GM10847 (cell line): ENCODE results near the gene CHD3.

Experiments
- POLR2A ChIP-seq: IDR thresholded peaks from 2 replicates; pipeline ENCODE4 v1.6.1; 2011; ENCODE audit not compliant: insufficient read length; ENCODE audit errors: extremely low read depth

The CHD3 gene

GRCh38 chr17:7855660-7856010, 33.0 kb upstream of the CHD3 start:
- no peak for TF ChIP-seq POLR2A

- TF ChIP-seq POLR2A: no peak
Measured at GRCh38 chr17:7856011-7856810, 32.4 kb upstream of the CHD3 start.

- peak; percentile 29 for TF ChIP-seq POLR2A
Measured at GRCh38 chr17:7856811-7857712, 31.5 kb upstream of the CHD3 start, which contains the start of gene NAA38. NAA38 (minus strand) TSS chr17:7857559; CDS start chr17:7857463, 96 bp downstream.

GRCh38 chr17:7857713-7858521, 30.7 kb upstream of the CHD3 start, which contains the start of gene CYB5D1:
CYB5D1 (plus strand) TSS chr17:7858003; CDS start chr17:7858135, 132 bp downstream.
- TF ChIP-seq POLR2A: no peak

GRCh38 chr17:7858522-7858810, 30.1 kb upstream of the CHD3 start:
- TF ChIP-seq POLR2A: no peak

- no peak for TF ChIP-seq POLR2A
Measured at GRCh38 chr17:7859028-7859427, 29.6 kb upstream of the CHD3 start.

- TF ChIP-seq POLR2A: no peak
Measured at GRCh38 chr17:7862692-7863437, 25.7 kb upstream of the CHD3 start.

- no peak for TF ChIP-seq POLR2A
Measured at GRCh38 chr17:7864995-7865650, 23.5 kb upstream of the CHD3 start.

GRCh38 chr17:7867881-7868329, 20.7 kb upstream of the CHD3 start:
- TF ChIP-seq POLR2A: no peak

- TF ChIP-seq POLR2A: no peak
Measured at GRCh38 chr17:7873051-7873450, 15.5 kb upstream of the CHD3 start.

- TF ChIP-seq POLR2A: no peak
Measured at GRCh38 chr17:7875804-7876370, 12.7 kb upstream of the CHD3 start.

GRCh38 chr17:7878234-7878633, 10.4 kb upstream of the CHD3 start:
- TF ChIP-seq POLR2A: no peak

GRCh38 chr17:7880076-7880868, 8.3 kb upstream of the CHD3 start:
- no peak for TF ChIP-seq POLR2A
